Mucosa of stomach (tissue), 1 donor: ENCODE results near the gene TRIM10.
"Not testable (repeated sequence)": the region's sequence is repeated elsewhere in the genome, so short reads cannot be mapped to it uniquely, and the experiment has no call there.

Experiments
- H3K27me3 ChIP-seq: one replicate; pipeline ENCODE4 v1.7.0; 2013; ENCODE audit warnings: mild to moderate bottlenecking, low read length; ENCODE audit not compliant: control insufficient read depth, insufficient read depth
- H3K36me3 ChIP-seq: one replicate; pipeline ENCODE4 v1.7.0; 2013; ENCODE audit warnings: low read length; ENCODE audit not compliant: control insufficient read depth, insufficient read depth
- H3K4me1 ChIP-seq: one replicate; pipeline ENCODE4 v1.7.0; 2013; ENCODE audit warnings: mild to moderate bottlenecking, low read length; ENCODE audit not compliant: control insufficient read depth, insufficient read depth
- H3K4me3 ChIP-seq: one replicate; pipeline ENCODE4 v1.7.0; 2013; ENCODE audit warnings: low read length
- H3K9ac ChIP-seq: one replicate; pipeline ENCODE4 v1.7.0; 2013; ENCODE audit warnings: mild to moderate bottlenecking, low read length, moderate library complexity
- H3K9me3 ChIP-seq: one replicate; pipeline ENCODE4 v1.7.0; 2013; ENCODE audit warnings: mild to moderate bottlenecking, low read length, moderate library complexity; ENCODE audit not compliant: control insufficient read depth
- donor health status: Pancreatic carcinoma.

Gene TRIM10

DNA sequence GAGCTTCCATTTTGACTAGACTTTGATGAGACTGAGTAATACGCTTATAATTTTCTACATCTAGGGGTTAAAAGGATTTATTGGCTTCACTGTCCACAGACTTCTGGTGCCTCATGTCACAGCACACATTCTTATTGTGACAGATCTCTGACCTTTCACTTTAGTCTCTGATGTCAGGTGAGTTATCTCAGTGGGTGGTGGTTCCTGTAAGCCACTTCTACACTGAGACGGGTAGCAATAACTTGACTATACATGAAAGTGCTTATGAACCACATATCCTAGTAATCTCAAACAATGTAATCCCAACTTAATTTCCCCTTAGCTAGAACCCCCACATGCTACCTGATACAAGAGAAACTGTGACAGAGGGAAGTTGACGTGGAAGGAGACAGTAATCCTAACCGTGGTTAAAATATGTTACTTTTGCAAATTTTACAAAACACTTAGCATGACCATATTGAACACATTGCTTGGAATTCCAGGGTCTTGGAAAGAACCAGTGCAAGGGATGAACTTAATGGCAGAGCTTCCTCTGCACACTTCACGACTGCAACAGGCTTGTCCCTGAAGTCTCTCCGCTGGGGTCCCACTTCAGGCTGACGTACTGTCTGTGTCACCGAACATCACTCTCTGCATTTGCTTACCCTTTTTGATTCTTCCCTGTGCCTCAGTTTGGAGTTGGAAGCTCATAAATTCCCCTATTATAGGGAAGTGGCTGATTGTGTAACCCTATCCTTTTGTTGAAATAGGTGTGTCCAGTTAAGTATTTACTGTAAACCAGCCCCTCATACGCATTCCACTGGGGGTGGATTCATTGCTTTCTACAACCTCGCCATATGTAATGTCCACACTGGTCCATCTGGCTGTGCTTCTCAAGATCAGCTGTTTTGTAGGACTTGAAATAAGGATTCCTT, 31.5 kb downstream of the TRIM10 start:
- H3K36me3 ChIP-seq = no peaks in the 10 kb centered on the region
- no peaks in the 10 kb centered on the region for H3K9me3 ChIP-seq
- H3K4me3 ChIP-seq = no peak overlapping the region
- no peak overlapping the region for H3K9ac ChIP-seq
- peaks cover 30% of the 10 kb centered on the region for H3K4me1 ChIP-seq
- peaks cover 4% of the 10 kb centered on the region for H3K27me3 ChIP-seq

DNA sequence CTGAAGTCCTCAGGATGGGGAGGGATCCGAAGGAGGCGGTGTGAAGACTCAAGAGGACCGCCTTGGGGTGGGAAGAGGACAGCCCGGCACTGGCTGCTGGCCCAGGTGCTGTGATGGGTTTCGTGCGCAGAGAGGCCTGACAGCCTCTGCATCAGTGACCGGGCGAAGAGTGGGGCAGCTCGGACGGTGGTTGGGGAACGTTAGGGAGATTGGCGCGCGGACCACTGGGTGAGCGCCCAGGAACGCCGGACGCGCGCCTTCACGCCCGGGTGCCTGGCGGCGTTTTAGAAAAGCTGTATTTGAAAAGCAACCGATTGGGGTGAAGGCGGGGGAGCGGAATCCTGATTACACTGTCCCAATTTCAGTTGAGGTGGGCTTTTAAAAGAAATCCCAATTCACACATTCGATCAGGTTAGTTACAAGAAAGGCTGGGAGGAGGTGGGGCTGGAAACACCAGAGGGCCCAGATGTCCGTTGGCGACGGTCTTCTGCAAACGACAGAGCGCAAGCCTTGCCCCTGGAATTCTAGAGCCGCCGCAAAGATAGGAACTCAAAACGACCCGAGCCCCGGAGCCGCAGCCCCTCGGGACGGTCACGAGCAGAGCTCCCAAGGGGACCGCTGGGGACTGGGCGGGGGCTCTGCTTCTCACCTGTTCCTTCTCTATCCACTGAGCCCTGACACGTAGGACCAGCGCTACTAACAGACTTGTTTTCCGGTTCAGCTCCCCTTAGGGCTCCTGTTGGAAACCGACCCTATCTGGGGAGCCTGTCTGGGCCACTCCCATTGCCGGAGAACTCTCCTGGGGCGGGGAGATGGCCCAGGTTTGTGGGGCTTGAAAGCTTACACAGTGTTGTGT, 33.5 kb downstream of the TRIM10 start:
- no peak overlapping the region for H3K4me3 ChIP-seq
- peaks cover 43% of the 10 kb centered on the region for H3K4me1 ChIP-seq
- H3K36me3 ChIP-seq = no peaks in the 10 kb centered on the region
- peak overlapping the region; percentile 62 for H3K9ac ChIP-seq
- peaks cover 4% of the 10 kb centered on the region for H3K27me3 ChIP-seq
- no peaks in the 10 kb centered on the region for H3K9me3 ChIP-seq

DNA sequence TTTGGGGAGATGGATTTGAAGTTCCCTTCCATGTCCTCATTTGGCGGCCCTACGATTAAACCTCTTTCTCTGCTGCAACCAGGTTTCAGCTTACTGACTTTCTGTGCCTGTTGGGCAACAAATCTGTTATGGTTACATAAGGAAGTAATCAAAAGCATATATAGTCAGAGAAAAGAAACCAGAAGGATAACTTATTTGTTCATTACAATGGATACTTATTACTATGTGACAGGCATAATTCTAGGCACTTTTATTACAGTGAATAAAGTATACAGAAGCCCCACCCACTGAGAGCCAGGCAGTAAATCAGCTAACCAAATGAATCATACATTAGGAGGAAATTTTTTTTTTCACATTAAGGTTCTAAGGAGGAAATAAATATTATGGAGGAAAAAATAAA, 38.5 kb downstream of the TRIM10 start:
- Histone ChIP-seq H3K4me1 (peaks cover 26% of the 10 kb centered on the region), H3K9me3 (no peaks in the 10 kb centered on the region), H3K36me3 (no peaks in the 10 kb centered on the region), H3K27me3 (peaks cover 3% of the 10 kb centered on the region), H3K9ac (no peak overlapping the region), H3K4me3 (no peak overlapping the region)

DNA sequence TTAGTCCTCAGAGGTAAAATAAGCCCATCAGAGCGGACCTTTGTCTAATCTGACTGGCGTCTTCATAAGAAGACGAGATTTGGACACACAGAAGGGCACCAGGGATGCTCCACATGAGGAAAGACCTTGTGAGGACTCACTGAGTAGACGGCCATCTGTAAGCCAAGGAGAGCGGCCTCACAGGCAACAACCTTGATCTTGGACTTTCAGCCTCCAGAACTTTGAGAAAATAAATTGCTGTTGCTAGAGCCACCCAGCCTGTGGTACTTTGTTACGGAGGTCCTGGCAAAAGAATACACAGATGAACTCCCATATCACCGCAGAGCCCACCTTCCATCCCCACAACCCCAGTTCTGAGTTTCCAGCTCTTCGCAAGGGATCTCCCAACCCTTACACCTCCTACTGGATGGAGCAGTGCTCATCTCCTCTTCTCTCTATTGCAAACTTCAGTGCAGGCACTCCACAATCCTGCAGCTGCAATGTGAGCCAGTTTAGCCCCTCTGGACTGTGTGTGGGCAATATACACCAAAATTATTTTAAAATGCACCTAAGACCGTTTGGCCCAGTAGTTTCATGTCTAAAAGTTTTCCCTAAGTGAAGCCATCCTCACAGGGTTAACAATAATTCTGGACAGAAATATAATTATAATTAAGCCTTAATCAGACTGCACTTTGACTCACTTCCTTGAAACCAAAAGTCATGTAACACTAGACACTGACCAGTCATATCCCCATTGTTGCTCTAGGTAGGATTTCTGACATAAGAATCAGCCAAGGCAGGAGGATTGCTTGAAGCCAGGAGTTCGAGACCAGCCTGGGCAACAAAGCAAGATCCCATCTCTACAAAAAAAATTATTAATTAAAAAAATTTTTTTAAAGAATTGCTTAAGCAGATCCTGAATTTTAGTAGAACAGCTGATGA, 39.3 kb downstream of the TRIM10 start:
- Histone ChIP-seq H3K9ac (no peak overlapping the region), H3K4me1 (peaks cover 22% of the 10 kb centered on the region), H3K9me3 (no peaks in the 10 kb centered on the region), H3K4me3 (no peak overlapping the region), H3K27me3 (no peaks in the 10 kb centered on the region), H3K36me3 (no peaks in the 10 kb centered on the region)

DNA sequence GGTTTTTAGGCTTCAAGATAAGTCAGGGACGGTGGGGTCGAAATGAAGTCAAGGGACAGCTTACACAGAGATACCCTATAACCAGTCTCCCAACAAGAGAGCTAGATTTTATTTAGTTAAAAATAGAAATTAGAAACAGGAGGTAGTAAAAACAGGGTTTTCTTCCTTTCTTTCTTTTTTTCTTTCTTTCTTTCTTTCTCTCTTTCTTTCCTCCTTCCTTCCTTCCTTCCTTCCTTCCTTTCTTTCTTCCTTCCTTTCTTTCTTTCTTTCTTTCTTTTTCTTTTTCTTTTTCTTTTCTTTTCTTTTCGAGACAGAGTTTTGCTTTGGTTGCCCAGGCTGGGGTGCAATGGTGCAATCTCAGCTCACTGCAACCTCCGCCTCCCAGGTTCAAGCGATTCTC, 42.3 kb downstream of the TRIM10 start:
- not testable (repeated sequence) for H3K36me3 ChIP-seq, H3K9ac ChIP-seq, H3K4me3 ChIP-seq, H3K9me3 ChIP-seq, H3K27me3 ChIP-seq
- H3K4me1 ChIP-seq = peaks cover 24% of the 10 kb centered on the region

DNA sequence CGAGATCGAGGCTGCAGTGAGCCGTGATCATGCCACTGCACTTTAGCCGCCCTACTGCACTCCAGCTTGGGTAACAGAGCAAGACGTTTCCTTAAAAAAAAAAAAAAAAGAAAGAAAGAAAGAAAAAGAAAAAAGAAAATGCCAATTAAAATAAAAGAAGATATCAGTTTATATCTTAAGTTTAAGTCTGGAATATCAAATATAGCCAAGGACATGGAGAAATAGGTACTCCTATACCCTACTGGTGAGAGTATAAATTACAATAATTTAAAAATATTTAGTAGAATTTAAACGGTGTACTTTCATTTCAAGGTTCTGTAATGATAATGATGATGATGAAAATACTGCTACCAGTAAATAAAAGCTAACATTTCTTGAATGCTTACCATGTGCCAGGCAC, 44.3 kb downstream of the TRIM10 start:
- Histone ChIP-seq H3K9ac (no peak overlapping the region), H3K9me3 (no peaks in the 10 kb centered on the region), H3K4me3 (no peak overlapping the region), H3K27me3 (no peaks in the 10 kb centered on the region), H3K36me3 (no peaks in the 10 kb centered on the region), H3K4me1 (peaks cover 19% of the 10 kb centered on the region)

DNA sequence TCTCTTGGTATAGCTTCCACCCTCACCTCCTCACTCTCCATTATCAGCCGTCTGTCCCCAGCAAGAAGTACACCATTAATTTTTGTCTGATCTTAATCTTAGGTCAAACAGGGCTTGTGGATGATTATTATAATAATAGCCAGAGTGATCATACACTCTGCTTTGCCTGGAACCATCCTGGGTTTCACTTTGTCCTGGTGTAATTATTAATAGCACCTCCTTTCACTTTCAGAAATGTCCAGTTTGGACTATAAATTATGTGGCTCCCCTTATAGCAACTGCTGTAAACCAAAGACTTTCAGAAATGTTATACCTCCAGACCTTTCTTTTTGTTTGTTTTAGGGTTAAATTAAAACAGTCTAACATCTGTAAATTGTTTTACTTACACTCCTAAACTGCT, 47.2 kb downstream of the TRIM10 start:
- Histone ChIP-seq H3K9me3 (no peaks in the 10 kb centered on the region), H3K9ac (peak overlapping the region; percentile 74), H3K27me3 (no peaks in the 10 kb centered on the region), H3K4me3 (peak overlapping the region; percentile 47), H3K36me3 (no peaks in the 10 kb centered on the region), H3K4me1 (peaks cover 18% of the 10 kb centered on the region)

DNA sequence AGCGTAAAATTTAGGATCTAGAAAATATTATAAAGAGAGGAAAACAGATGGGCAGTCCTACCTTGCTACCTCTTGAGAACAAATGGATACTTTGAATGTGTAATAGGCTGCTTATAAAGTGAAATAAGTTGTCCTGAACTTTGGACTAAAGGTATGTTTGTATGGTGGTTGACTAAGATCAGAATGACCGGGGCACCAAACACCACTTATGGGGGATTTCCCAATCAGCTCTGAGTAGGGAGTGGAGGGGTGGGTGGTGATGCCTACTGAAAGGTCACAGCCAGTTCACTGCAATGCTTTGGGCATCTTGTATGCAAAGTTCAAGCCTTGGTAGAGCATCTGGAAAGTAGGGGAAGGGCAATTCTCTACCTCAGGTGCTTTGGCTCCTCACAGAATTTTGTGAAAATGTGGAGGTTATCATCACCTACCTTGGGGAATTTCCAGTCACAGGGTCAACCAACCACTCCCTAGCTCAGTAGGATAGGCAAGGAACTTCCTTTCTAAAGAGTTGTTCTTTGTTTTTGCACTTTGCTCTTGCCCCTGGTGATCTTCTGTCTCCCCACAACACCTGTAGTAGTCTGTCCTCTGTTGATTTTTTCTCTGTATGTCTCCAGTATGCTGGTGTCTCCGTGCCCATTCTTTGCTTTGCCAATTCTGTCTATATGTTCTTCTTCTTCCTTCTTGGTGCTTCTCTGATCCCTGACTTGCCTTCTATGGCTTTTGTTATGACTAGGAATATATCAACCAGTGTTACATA, 47.8 kb downstream of the TRIM10 start, which contains the start of gene TRIM31:
TSS of gene TRIM31 (minus strand) at position 88 of the 757 bp plus-strand sequence. CDS start 285 bp downstream, outside the sequence.
- Histone ChIP-seq H3K9ac (peak within 1 kb of the TSS; percentile 74), H3K4me1 (peaks cover 21% of the 10 kb centered on the region), H3K4me3 (peak within 1 kb of the TSS; percentile 47), H3K36me3 (no peaks in the 10 kb centered on the region), H3K27me3 (no peaks in the 10 kb centered on the region), H3K9me3 (no peaks in the 10 kb centered on the region)

DNA sequence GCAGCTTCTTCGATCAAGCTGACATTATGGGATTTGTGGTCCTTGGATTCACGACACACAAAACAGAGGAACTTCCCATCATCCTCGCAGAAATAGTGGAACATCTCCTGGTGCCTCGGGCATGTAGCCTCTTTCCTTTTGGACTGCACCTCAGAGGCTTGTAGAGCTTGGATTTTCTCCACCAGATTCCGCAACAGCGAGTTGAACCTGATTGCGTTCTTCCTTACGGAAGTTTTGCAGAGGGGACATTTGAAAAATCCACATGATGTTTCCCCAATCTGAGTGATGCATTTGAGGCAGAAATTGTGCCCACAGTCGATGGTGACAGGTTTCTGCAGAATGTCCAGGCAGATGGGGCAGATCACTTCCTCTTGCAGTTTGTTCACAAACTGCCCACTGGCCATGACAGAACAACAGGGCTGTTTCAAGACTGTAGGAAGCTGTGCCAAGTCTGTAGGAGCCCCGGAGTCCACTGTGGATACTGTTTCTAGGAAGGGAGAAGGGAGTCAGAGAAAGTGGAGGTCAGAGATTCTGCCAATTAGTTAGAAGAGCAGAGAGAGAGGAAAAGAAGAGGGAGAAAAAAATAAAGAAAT, 48.5 kb downstream of the TRIM10 start:
- Histone ChIP-seq H3K4me3 (peak overlapping the region; percentile 14), H3K27me3 (no peaks in the 10 kb centered on the region)

DNA sequence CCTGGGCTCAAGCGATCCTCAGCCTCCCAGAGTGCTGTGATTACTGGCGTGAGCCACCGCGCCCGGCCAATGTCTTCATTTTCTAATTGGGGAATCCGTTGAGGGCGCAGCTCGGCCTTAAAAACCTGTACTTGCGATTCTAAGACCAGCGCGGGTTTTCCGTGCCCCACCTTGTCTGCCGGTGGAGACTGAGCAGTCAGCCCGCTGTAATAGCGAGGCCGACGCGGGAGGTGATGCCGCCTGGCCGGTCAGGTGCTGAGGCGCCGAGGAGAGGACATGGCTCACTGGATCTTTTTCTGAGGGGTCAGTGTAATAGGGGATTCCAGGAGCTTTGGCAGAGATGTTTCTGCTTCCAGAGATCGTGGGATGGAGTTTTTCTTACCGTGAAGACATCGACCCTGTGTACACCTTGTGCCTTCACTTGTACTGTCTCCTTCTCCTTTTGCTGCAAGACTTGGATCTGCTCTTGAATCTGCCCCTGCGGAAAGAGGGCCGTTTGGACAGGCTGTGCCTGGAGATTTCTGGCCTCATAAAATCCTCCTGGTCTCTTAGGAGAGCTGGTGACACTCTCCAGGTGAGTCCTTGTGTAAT, 49.6 kb downstream of the TRIM10 start:
- Histone ChIP-seq H3K4me1 (peaks cover 21% of the 10 kb centered on the region), H3K36me3 (no peaks in the 10 kb centered on the region), H3K9ac (peak overlapping the region; percentile 74), H3K27me3 (no peaks in the 10 kb centered on the region), H3K9me3 (no peaks in the 10 kb centered on the region), H3K4me3 (peak overlapping the region; percentile 14)

More for the DNA sequence above, 48.5 kb downstream of the TRIM10 start:
- H3K9ac ChIP-seq = peak overlapping the region; percentile 74
- H3K9me3 ChIP-seq = no peaks in the 10 kb centered on the region
- peaks cover 21% of the 10 kb centered on the region for H3K4me1 ChIP-seq
- no peaks in the 10 kb centered on the region for H3K36me3 ChIP-seq
